SU-DHL-6 (cell line): ENCODE data around the gene NT5C3A.
"Not testable (repeated sequence)": the region's sequence is repeated elsewhere in the genome, so short reads cannot be mapped to it uniquely, and the experiment has no call there.

Source experiments
- H2AFZ ChIP-seq: fragments of 200-600 bp; sonication (generic); 2 replicates; pipeline ENCODE4 v1.6.1; 2014; ENCODE audit warnings: low read depth, mild to moderate bottlenecking, moderate library complexity, mixed read lengths, antibody characterized with exemption, low read length; ENCODE audit not compliant: severe bottlenecking
- H3F3A ChIP-seq: fragments of 200-600 bp; shearing (Covaris generic); 2 replicates; pipeline ENCODE4 v1.6.0; 2016; ENCODE audit warnings: antibody characterized with exemption, mild to moderate bottlenecking; ENCODE audit not compliant: insufficient read depth
- H3K27ac ChIP-seq: fragments of 200-600 bp; sonication (generic); 2 replicates; pipeline ENCODE4 v1.5.1; 2016; ENCODE audit warnings: low read depth, mild to moderate bottlenecking, low read length, moderate library complexity, mixed read lengths
- H3K27me3 ChIP-seq: fragments of 200-600 bp; sonication (generic), shearing (Covaris generic); 2 replicates; pipeline ENCODE4 v1.6.0; 2014; ENCODE audit warnings: mild to moderate bottlenecking, low read length
- H3K36me3 ChIP-seq: fragments of 200-600 bp; sonication (generic); 2 replicates; pipeline ENCODE4 v1.6.1; 2014; ENCODE audit warnings: mild to moderate bottlenecking, low read length, mixed read lengths
- H3K4me2 ChIP-seq: fragments of 300-600, 200-600 bp; shearing (Covaris generic), sonication (generic); 2 replicates; pipeline ENCODE4 v1.6.0; 2014; ENCODE audit warnings: low read length, low read depth, mild to moderate bottlenecking; ENCODE audit not compliant: poor library complexity, severe bottlenecking
- H3K4me3 ChIP-seq: fragments of 200-600 bp; sonication (generic); 2 replicates; pipeline ENCODE4 v1.5.1; 2014; ENCODE audit warnings: antibody characterized with exemption, low read length, mild to moderate bottlenecking, mixed read lengths; ENCODE audit not compliant: insufficient read depth, poor library complexity, severe bottlenecking
- H3K79me2 ChIP-seq: fragments of 200-600 bp; sonication (generic); 2 replicates; pipeline ENCODE4 v1.6.1; 2014; ENCODE audit warnings: mild to moderate bottlenecking, low read length, moderate library complexity; ENCODE audit not compliant: insufficient read depth
- H3K9ac ChIP-seq: fragments of 200-600 bp; sonication (generic); 2 replicates; pipeline ENCODE4 v1.7.0; 2014; ENCODE audit warnings: mild to moderate bottlenecking, low read length
- H3K9me2 ChIP-seq: fragments of 200-600 bp; sonication (generic); replicated peaks from 2 replicates; pipeline ENCODE4 v1.6.1; 2014; ENCODE audit warnings: low read length; ENCODE audit not compliant: insufficient read depth
- H3K9me3 ChIP-seq: fragments of 200-600 bp; sonication (generic); 2 replicates; pipeline ENCODE4 v1.6.1; 2014; ENCODE audit warnings: low read length, mixed read lengths; ENCODE audit not compliant: insufficient read depth
- H4K20me1 ChIP-seq: fragments of 200-600 bp; sonication (generic); 2 replicates; pipeline ENCODE4 v1.6.1; 2014; ENCODE audit warnings: low read depth, mild to moderate bottlenecking, antibody characterized with exemption, low read length, moderate library complexity, mixed read lengths
- CTCF ChIP-seq: fragments of 200-600 bp; sonication (generic); IDR thresholded peaks from one replicate; pipeline ENCODE4 v1.5.1; 2017; ENCODE audit warnings: antibody characterized with exemption, mild to moderate bottlenecking, low read length, moderate library complexity; ENCODE audit not compliant: insufficient read depth, poor library complexity, severe bottlenecking

The NT5C3A gene

DNA sequence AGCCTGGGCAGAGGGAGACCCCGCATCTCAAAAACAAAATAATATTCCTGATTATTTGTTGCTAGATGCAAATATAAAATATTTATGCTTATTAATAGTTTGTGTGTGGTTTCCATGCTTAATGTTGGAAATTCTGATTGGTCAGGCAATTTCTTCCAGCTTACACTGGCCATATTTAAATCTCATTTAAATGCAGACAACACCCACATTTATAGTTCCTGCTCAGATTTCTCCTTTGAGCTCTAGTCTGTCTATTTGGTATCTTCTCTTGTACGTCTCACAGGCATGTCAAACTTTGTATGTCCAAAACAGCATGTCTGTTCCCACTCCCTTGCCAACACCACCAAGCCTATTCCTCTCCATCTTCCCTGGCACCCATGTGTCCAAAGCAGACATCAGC lies 52.8 kb downstream of the NT5C3A start:
- H3K4me2 ChIP-seq: no peak overlapping the region
- peaks cover 13% of the 10 kb centered on the region for H3K36me3 ChIP-seq
- no peaks in the 10 kb centered on the region for H3K79me2 ChIP-seq
- no peaks in the 10 kb centered on the region for H4K20me1 ChIP-seq
- H3K9ac ChIP-seq: no peak overlapping the region
- no peak for TF ChIP-seq CTCF
- H3K27me3 ChIP-seq: no peaks in the 10 kb centered on the region
- H3K27ac ChIP-seq: no peak overlapping the region
- no peak overlapping the region for H2AFZ ChIP-seq
- no peaks in the 10 kb centered on the region for H3K9me2 ChIP-seq
- no peak overlapping the region for H3K4me3 ChIP-seq
- no peaks in the 10 kb centered on the region for H3F3A ChIP-seq
- H3K9me3 ChIP-seq: no peaks in the 10 kb centered on the region

- H3K9ac ChIP-seq, H3K4me3 ChIP-seq, H3K27ac ChIP-seq, H3F3A ChIP-seq, H3K27me3 ChIP-seq, H2AFZ ChIP-seq, H4K20me1 ChIP-seq, H3K36me3 ChIP-seq, H3K79me2 ChIP-seq, H3K9me3 ChIP-seq, H3K4me2 ChIP-seq, H3K9me2 ChIP-seq: not testable (repeated sequence)
Measured at GRCh38 chr7:33005690-33006089, 56.9 kb downstream of the NT5C3A start.

GRCh38 chr7:33005193-33005592 lies 57.4 kb downstream of the NT5C3A start:
- not testable (repeated sequence) for H4K20me1 ChIP-seq, H3K4me2 ChIP-seq, H3K36me3 ChIP-seq, H3K27ac ChIP-seq, H3K9me3 ChIP-seq, H3F3A ChIP-seq, H3K9ac ChIP-seq, H3K9me2 ChIP-seq, H3K79me2 ChIP-seq, H2AFZ ChIP-seq, H3K4me3 ChIP-seq, H3K27me3 ChIP-seq

DNA sequence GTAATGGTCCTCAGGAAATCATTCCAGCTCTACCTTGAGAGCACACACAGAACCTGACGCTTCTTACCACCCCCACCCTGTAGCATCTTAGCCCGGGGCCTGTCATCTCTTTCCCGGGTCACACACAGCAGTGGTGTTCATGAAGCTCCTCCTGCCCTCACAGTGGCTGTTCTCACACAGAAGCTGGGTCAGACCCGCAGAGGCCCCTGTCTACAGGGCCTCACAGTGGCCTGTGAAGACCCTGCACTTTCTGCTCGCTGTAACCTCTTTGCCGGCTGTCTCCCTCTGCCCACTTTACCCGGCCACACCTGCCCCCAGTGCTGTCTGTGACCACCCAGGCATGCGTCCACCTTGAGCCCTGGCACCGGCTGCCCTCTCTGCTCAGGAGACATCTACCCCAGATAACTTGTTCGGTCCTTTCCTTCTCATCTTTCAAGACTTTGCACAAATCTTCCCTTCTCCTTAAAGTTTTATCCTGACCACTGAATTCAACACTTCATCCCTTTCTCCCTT lies 58.4 kb downstream of the NT5C3A start:
- H4K20me1 ChIP-seq, H2AFZ ChIP-seq, H3K27me3 ChIP-seq, H3K4me2 ChIP-seq, H3K36me3 ChIP-seq, H3K27ac ChIP-seq, H3K4me3 ChIP-seq, H3K79me2 ChIP-seq, H3K9ac ChIP-seq, H3K9me2 ChIP-seq, H3F3A ChIP-seq, H3K9me3 ChIP-seq: not testable (repeated sequence)

- H3F3A ChIP-seq, H3K9ac ChIP-seq, H3K36me3 ChIP-seq, H3K27ac ChIP-seq, H3K27me3 ChIP-seq, H3K9me2 ChIP-seq, H3K4me2 ChIP-seq, H4K20me1 ChIP-seq, H2AFZ ChIP-seq, H3K9me3 ChIP-seq, H3K4me3 ChIP-seq, H3K79me2 ChIP-seq: not testable (repeated sequence)
Measured at GRCh38 chr7:33003111-33003510, 59.5 kb downstream of the NT5C3A start.

GRCh38 chr7:32999380-32999779 lies 63.2 kb downstream of the NT5C3A start:
- not testable (repeated sequence) for H3K9me2 ChIP-seq, H3K9me3 ChIP-seq, H3K4me2 ChIP-seq, H3K9ac ChIP-seq, H3K36me3 ChIP-seq, H3F3A ChIP-seq, H3K27me3 ChIP-seq, H2AFZ ChIP-seq, H3K4me3 ChIP-seq, H3K79me2 ChIP-seq, H4K20me1 ChIP-seq, H3K27ac ChIP-seq

GRCh38 chr7:32998361-32999171 lies 64.0 kb downstream of the NT5C3A start:
- H3K9me2 ChIP-seq, H3K27ac ChIP-seq, H3K9me3 ChIP-seq, H3K27me3 ChIP-seq, H3K4me2 ChIP-seq, H3K36me3 ChIP-seq, H3K4me3 ChIP-seq, H2AFZ ChIP-seq, H3F3A ChIP-seq, H3K79me2 ChIP-seq, H3K9ac ChIP-seq, H4K20me1 ChIP-seq: not testable (repeated sequence)
